NCI-H1105 treated with DMSO at 0.1 percent for 48 hours (cell line): ENCODE measurements around the gene CD1D.
"Not testable (repeated sequence)": the region's sequence is repeated elsewhere in the genome, so short reads cannot be mapped to it uniquely, and the experiment has no call there.

ENCODE experiments used
- DNase-seq: peaks from one replicate; lab custom pipeline; 2025; lab: John Stamatoyannopoulos, UW

CD1D gene

GRCh38 chr1:158180741-158181576 is at the start of gene CD1D:
TSS of gene CD1D (plus strand) at chr1:158180895. CDS start at chr1:158181102, 207 bp downstream.
- DNase-seq: peak; percentile 79

- DNase-seq: no peak
These were observed 49.5 kb upstream of the CD1D start for GRCh38 chr1:158131217-158131616.

- no peak for DNase-seq
These were observed 39.9 kb upstream of the CD1D start for GRCh38 chr1:158140764-158141192.

- no peak for DNase-seq
These were observed 35.4 kb upstream of the CD1D start for GRCh38 chr1:158145173-158145719.

DNA sequence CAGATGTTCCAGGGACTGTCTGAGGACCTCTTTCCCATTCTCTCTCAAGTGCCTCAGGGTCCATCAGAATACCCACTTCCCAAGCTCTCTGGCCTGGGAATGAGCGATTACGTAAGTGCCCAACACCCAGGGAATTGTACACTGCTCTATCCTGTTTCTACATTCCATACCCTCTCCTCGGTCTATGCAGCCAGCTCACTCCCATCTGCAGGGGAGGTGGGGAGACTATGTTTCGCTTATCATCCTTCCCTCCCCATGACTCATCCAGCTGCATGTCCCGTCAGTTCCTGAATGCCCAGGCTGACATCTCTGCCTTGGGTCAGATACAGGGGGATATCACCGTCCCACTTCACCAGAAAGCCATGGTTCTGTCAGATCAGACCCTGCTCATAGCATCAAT is 34.5 kb upstream of the CD1D start:
- DNase-seq: no peak

- DNase-seq: no peak
These were observed 34.0 kb upstream of the CD1D start for GRCh38 chr1:158146739-158147138.

DNA sequence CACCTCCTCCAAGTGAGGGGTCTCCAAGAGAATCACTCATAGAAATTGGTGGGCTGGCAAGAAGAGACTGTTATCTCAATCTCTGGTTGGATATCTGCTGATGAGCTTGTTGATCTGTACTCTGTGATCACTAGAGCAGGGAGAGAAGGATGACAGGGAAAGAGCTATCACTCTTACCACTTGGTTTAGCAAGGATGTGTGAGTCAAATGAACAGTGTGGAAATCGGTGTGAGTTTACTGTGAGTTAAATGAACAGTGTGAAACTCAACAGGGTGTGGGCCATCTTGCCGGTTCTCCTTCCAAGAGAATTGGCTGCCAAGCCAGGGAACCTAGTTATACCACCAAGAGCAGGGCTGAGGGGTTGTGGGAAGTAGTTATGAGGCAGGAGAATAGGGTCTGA is 33.3 kb upstream of the CD1D start:
- no peak for DNase-seq

DNA sequence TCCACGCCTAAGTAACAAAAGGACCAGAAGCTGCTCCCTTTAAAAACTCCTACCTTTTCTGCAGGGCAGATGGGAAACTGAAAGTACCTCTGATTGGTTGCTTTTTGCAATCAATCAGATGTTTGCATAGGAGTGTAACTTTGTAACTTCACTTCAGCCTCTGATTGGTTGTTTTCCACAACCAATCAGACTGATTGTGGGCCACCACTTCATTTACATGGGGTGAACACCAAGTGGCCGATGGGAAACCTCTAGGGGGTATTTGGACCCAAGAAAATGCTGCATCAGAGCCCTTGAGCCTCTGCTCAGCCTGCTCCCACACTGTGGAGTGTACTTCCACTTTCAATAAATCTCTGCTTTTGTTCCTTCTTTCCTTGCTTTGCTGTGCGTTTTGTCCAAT is 32.8 kb upstream of the CD1D start:
- no peak for DNase-seq

DNA sequence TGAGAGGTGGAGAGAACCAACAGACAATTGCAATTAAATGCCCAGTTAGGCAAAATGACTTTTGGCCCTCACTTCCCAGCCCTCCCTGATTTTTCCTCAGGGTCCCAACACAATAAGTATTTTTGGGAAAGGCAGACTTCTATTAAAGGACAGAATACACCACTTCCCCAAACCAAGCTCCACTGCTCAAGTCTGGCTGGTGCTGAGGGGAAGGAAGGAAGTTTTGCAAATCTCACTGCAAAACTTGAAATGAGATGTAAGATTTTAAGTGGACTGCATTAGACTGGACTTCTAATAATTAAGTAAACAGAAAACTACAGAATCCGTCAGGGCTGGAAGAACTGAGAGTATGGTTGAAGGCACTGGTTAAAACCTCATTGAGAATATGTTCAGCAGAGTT is 32.2 kb upstream of the CD1D start:
- DNase-seq: no peak

- no peak for DNase-seq
These were observed 31.5 kb upstream of the CD1D start for GRCh38 chr1:158149175-158149574.

- peak; percentile 96 for DNase-seq
These were observed 31.0 kb upstream of the CD1D start for GRCh38 chr1:158149577-158150269.

DNA sequence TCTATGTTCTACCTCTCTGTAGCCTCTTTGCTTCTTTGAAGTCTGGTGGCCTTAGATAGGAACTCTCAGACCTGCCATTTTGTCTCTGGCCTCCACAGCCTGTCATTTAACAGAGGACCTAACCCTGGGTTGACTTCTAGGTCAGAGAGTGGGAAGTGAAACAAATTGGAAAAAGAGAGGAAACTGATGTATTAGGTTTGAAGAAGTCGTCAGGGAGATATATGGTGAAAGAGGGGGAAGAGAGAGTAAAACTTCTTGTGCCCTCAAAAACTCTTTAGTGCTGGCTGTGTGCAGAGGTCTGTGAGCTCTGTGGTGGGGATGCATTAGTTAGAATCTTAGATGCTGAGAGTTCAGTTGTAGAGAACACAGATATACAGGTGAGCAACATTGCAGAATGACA is 30.2 kb upstream of the CD1D start:
- no peak for DNase-seq

GRCh38 chr1:158153179-158153578 is 27.5 kb upstream of the CD1D start:
- no peak for DNase-seq

GRCh38 chr1:158153746-158154444 is 26.8 kb upstream of the CD1D start:
- DNase-seq: no peak

GRCh38 chr1:158154501-158154900 is 26.2 kb upstream of the CD1D start:
- DNase-seq: no peak

GRCh38 chr1:158155673-158156072 is 25.0 kb upstream of the CD1D start:
- no peak for DNase-seq

DNA sequence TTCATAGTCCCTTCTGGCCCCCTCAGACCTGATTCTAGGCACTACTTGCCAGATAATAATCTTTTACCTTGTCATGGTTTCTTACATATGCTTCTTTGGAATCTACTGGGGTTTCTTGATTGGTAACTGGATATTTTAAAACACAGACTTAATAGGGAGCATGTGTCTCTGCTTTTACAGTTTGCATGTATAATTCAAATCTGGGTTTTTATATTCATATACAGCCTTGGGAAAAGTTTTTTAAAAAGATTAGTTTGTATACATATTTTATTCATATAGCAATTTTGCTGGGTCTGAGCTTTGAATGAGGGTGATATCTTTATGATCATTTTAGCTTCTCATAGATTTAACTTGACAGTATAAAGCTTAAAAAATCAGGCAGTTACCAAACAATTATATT is 21.1 kb upstream of the CD1D start:
- no peak for DNase-seq

- DNase-seq: no peak
These were observed 19.2 kb upstream of the CD1D start for GRCh38 chr1:158161446-158161845.

DNA sequence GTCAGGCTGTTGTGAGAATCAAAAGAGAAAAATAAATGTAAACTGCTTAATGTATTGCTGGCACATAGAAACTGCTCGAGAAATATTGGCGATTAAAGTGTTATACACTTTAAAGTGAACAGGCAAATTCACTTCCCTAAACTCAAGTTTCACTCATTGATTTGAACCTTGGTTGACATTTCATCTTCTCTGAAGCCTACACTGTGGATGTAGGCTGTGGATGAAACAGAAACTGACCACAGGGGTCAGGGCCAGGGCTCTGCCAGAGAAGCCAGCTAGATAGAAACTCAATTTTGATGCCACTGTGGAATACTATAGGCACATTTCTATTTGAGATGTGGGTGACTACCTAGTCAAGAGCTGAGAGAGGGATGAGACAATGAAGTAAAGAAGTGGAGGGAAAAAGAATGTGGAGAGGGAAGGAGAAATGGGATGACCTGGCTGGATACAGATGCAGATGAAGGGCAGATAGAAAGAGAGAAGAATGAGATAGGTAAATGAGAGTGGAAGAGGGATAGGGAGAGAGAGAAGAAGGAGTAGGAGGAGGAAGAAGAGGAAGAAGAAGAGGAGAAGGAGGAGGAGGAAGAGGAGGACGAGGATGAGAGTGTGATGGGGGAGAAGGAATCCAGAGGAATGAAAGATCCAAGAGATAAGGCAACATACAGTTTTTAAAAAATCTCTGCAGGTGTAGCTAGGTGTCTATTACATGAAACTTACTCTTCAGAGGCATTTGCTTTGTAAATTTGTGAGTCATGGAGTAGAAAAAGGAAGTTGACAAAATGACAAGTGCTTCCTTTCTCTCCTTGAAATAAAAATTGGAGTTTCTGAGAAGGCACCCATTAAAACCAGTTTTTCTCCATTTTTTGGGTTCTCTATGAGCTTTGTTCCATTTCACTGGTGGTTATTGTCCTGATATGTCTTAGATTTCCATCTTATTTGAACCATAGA is 17.4 kb upstream of the CD1D start:
- DNase-seq: no peak

GRCh38 chr1:158169105-158169504 is 11.6 kb upstream of the CD1D start:
- DNase-seq: no peak

- DNase-seq: not testable (repeated sequence)
These were observed 4.8 kb upstream of the CD1D start for GRCh38 chr1:158175915-158176314.
